ENCODE results near the gene SRRT.

DNA sequence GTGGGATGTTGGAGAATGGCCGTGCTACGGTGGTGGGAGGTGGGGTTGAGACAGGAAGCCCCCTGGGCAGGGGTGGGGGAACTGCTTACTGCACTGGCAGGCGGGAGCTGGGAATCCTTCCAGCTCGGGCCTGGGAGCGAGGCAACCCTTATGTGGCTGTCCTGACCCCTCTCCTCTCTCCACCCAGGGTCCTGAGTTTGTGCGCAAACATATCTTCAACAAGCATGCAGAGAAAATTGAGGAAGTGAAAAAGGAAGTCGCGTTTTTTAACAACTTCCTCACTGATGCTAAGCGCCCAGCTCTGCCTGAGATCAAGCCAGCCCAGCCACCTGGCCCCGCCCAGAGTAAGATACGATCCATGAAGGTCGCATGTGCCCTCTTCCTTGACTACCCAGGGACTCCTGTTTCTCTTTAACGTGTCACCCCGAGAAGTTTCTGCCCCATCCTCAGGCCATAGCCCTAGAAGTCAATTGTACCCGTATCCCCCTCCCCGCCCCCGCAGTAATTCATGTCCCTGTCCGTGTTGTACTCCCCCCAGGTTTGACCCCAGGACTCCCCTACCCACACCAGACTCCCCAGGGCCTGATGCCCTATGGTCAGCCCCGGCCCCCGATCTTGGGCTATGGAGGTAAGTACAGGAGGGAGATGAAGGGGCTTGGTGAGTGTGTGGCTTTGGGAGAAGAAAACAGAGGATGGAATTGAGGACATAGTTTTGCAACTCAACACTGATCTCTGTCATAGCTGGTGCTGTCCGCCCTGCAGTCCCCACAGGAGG, 12.8 kb downstream of the SRRT start:
- TF ChIP-seq, protein P1, sequence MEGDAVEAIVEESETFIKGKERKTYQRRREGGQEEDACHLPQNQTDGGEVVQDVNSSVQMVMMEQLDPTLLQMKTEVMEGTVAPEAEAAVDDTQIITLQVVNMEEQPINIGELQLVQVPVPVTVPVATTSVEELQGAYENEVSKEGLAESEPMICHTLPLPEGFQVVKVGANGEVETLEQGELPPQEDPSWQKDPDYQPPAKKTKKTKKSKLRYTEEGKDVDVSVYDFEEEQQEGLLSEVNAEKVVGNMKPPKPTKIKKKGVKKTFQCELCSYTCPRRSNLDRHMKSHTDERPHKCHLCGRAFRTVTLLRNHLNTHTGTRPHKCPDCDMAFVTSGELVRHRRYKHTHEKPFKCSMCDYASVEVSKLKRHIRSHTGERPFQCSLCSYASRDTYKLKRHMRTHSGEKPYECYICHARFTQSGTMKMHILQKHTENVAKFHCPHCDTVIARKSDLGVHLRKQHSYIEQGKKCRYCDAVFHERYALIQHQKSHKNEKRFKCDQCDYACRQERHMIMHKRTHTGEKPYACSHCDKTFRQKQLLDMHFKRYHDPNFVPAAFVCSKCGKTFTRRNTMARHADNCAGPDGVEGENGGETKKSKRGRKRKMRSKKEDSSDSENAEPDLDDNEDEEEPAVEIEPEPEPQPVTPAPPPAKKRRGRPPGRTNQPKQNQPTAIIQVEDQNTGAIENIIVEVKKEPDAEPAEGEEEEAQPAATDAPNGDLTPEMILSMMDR (IDR thresholded peaks at IDR 0.05; ENCODE audit: poor library complexity, severe bottlenecking): no peak
- no peak for TF ChIP-seq MXI1 (conservative IDR thresholded peaks at IDR 0.05; ENCODE audit: poor library complexity, severe bottlenecking)
- no peak for TF ChIP-seq EZH2 (IDR thresholded peaks at IDR 0.05; ENCODE audit: borderline replicate concordance, insufficient read depth, low read length, poor library complexity, severe bottlenecking)
- TF ChIP-seq RAD21 (conservative IDR thresholded peaks at IDR 0.05): no peak
- TF ChIP-seq REST (IDR thresholded peaks at IDR 0.05; ENCODE audit: borderline replicate concordance): no peak
- no peak for TF ChIP-seq EP300 (conservative IDR thresholded peaks at IDR 0.05; ENCODE audit: poor library complexity, severe bottlenecking)
- TF ChIP-seq TAF1 (IDR thresholded peaks at IDR 0.05; ENCODE audit: low read depth): no peak
- no peak for TF ChIP-seq POLR2AphosphoS5 (IDR thresholded peaks at IDR 0.05)
- no peak for TF ChIP-seq SMC3 (conservative IDR thresholded peaks at IDR 0.05; ENCODE audit: poor library complexity)

Measured in neural cell (in vitro differentiated cells).